ENCODE measurements around the gene KANSL1L. TPM values are rescaled to one million over a fixed set of nuclear protein-coding genes. Genes with fewer than 3 reads are reported as not detected.

The KANSL1L gene
- 1 to 10 TPM; 1.5 to 2.7 (median 2.3) TPM for total RNA-seq

DNA sequence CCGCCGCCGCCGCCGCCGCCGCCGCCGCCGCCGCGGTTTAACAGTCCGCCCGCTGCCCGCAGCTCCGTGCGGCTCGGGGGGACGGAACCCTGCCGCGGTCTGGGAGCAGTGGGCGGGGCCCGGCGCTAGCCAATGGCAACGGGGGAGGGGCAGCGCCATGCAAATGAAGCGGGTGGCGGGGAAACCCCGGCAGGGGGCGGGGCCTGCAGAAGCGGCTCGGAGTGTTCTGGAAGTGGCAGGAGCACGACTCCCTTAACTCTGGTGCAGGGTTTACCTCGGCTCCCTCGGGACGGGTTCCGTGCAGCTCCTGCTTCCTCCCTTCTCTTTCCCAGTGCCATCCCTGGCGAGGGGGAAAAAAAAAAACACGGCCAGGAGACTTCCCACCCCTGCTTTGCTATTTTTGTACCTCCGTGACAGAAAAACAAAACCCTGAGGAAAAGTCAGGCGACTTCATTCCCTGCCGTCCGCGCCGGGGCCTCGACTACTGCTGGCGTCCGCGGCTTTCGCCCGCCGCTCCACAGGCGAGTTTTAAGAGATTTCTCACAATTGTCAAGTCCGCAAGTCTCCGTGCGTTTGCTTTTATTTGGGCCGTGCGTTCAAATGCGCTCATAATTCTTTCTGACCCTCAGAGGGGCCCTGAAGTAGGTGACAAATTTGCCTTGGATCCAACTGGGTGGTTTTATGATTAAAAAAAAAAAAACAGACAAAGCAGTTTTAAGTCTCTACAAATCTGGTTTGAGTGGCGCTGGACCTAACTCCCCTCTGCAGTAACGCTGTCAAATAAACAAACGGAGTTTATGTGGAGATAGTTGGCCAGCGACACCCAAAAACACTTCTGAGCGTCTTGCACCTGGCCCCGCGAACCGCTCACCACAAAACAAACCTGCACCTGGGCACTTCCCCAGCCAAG lies at the start of gene KANSL1L:
Gene KANSL1L, minus strand, starts transcription at position 101 of the 910 bp plus-strand sequence. CDS start 16,827 bp downstream, outside the sequence.
- DNase-seq: peak; percentile 97
- ATAC-seq: peak; percentile 88 to 89
- Mint-ChIP-seq H3K27me3 (ENCODE audit: low read depth) (peaks cover 7% of the 10 kb centered on the region), H3K9me3 (no peaks in the 10 kb centered on the region), H3K4me3 (peak within 1 kb of the TSS; percentile 96), H3K36me3 (ENCODE audit: insufficient read depth) (no peaks in the 10 kb centered on the region), H3K4me1 (ENCODE audit: low read depth) (peaks cover 22% of the 10 kb centered on the region)

GRCh38 chr2:210215120-210215519 lies 43.9 kb upstream of the KANSL1L start:
- H3K27me3 Mint-ChIP-seq (ENCODE audit: low read depth): peaks cover 7% of the 10 kb centered on the region
- no peaks in the 10 kb centered on the region for H3K4me1 Mint-ChIP-seq (ENCODE audit: low read depth)
- no peaks in the 10 kb centered on the region for H3K9me3 Mint-ChIP-seq
- no peak overlapping the region for H3K4me3 Mint-ChIP-seq
- DNase-seq (no peak), ATAC-seq (no peak)
- no peaks in the 10 kb centered on the region for H3K36me3 Mint-ChIP-seq (ENCODE audit: insufficient read depth)

DNA sequence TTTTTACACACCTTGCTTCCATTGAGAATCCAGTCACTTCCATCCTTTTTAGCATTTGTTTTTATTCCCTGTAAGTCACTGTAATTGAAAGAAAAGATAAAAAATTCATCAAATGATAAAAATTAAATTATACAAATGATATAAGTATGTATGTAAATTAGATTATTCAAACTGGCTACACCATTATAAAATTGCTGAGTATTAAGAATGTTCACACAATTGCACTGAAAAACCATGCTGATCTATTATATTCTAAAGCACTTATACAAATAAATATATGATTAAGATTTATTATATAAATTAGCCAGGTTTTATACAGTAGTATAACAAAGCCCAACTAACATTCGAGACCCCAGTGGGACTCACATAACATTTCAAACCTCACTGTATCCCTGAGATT lies 39.0 kb upstream of the KANSL1L start:
- no peaks in the 10 kb centered on the region for H3K9me3 Mint-ChIP-seq
- no peaks in the 10 kb centered on the region for H3K36me3 Mint-ChIP-seq (ENCODE audit: insufficient read depth)
- H3K4me1 Mint-ChIP-seq (ENCODE audit: low read depth): no peaks in the 10 kb centered on the region
- peaks cover 9% of the 10 kb centered on the region for H3K27me3 Mint-ChIP-seq (ENCODE audit: low read depth)
- no peak for DNase-seq
- ATAC-seq: no peak
- H3K4me3 Mint-ChIP-seq: no peak overlapping the region

- no peak for DNase-seq
- ATAC-seq: no peak
- no peak overlapping the region for H3K4me3 Mint-ChIP-seq
- H3K4me1 Mint-ChIP-seq (ENCODE audit: low read depth): no peaks in the 10 kb centered on the region
- H3K27me3 Mint-ChIP-seq (ENCODE audit: low read depth): peaks cover 11% of the 10 kb centered on the region
- H3K36me3 Mint-ChIP-seq (ENCODE audit: insufficient read depth): no peaks in the 10 kb centered on the region
- no peaks in the 10 kb centered on the region for H3K9me3 Mint-ChIP-seq
These were observed 36.7 kb upstream of the KANSL1L start for GRCh38 chr2:210207929-210208328.

DNA sequence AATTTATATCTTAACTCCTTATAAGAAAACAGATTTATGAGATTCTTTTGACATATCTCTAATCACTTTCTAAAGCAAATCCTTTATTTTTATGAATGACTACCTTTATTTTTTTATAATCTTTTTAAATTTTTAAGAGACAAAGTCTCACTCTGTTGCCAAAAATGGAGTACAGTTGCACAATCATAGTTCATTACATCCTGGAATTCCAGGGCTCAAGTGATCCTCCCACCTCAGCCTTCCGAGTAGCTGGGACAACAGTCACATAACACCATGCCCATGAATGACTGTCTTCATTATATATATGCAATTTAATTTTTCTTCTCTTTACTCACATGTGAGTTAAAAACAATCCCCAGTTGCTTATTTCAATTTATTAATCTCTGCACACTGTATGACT lies 32.3 kb upstream of the KANSL1L start:
- Mint-ChIP-seq H3K4me1 (ENCODE audit: low read depth) (no peaks in the 10 kb centered on the region), H3K36me3 (ENCODE audit: insufficient read depth) (no peaks in the 10 kb centered on the region), H3K4me3 (no peak overlapping the region), H3K27me3 (ENCODE audit: low read depth) (peaks cover 22% of the 10 kb centered on the region), H3K9me3 (no peaks in the 10 kb centered on the region)
- DNase-seq: no peak
- ATAC-seq: no peak

DNA sequence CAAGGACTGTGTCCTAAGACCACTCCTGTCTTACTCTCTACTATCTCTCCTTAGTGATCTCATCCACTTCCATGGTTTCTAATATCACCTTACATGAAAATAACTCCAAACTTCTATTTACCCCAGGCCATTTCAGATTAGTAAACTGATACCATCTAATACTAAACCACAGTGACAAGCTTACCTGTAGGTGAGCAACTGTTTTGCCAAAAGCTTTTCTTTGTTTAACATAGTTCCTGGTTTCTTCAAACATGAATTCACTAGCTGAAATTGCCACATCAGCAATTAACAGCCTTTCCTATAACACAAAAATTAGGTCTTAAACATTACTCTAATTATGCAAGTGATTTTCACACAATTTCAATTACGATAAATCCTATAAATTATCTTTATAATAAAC lies 31.9 kb upstream of the KANSL1L start:
- DNase-seq (no peak), ATAC-seq (no peak)
- Mint-ChIP-seq H3K27me3 (ENCODE audit: low read depth) (peaks cover 22% of the 10 kb centered on the region), H3K4me1 (ENCODE audit: low read depth) (no peaks in the 10 kb centered on the region), H3K36me3 (ENCODE audit: insufficient read depth) (no peaks in the 10 kb centered on the region), H3K9me3 (no peaks in the 10 kb centered on the region), H3K4me3 (no peak overlapping the region)

DNA sequence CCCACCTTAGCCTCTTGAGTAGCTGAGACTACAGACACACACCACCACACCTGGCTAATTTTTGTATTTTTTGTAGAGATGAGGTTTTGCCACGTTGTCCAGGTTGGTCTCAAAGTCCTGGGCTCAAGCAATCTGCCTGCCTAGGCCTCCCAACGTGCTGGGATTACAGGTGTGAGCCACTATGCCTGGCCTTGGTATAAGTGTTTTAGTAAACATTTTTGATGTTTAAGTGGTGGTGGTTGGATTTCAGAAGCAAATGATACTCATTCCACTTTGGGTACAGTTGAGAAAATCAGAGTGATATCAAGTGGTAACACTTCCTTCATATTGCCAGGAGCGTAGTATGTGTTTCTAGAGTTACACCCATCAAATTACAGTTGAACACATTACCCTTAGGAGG lies 28.6 kb upstream of the KANSL1L start:
- no peak for ATAC-seq

DNA sequence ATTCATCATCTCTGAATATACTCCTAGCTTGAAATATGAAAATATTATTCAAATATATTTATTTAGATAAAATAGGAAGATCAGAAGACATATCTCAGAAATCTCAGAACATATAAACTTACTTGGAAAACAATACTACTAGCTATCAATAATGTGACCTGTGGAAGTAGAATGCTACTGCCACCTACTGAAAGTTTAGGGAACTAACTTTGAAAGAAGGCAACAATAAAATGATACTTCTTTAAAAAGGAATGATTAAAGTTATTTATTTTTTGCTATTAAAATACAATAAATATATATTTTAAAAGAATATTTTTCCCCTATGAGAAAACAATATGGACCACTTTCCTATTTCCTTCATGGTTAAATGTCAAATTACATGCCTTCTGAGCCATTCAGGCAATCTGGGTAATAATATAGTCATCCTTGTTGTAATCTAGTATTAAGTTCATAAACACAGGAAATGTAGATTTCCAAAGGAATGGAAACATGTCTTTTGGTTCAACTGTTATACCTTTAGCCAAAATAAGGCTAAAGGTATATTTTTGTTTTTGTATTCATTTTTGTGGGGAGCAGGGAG lies 28.1 kb upstream of the KANSL1L start:
- DNase-seq: no peak
- Mint-ChIP-seq H3K9me3 (no peaks in the 10 kb centered on the region), H3K4me3 (no peak overlapping the region), H3K36me3 (ENCODE audit: insufficient read depth) (no peaks in the 10 kb centered on the region), H3K4me1 (ENCODE audit: low read depth) (no peaks in the 10 kb centered on the region), H3K27me3 (ENCODE audit: low read depth) (peaks cover 15% of the 10 kb centered on the region)
- no peak for ATAC-seq

More for the DNA sequence above, 28.6 kb upstream of the KANSL1L start:
- Mint-ChIP-seq H3K4me1 (ENCODE audit: low read depth) (no peaks in the 10 kb centered on the region), H3K4me3 (no peak overlapping the region), H3K9me3 (no peaks in the 10 kb centered on the region), H3K27me3 (ENCODE audit: low read depth) (peaks cover 18% of the 10 kb centered on the region), H3K36me3 (ENCODE audit: insufficient read depth) (no peaks in the 10 kb centered on the region)
- no peak for DNase-seq

- ATAC-seq: no peak
These were observed 27.1 kb upstream of the KANSL1L start for GRCh38 chr2:210198326-210198725.

GRCh38 chr2:210197720-210198119 lies 26.5 kb upstream of the KANSL1L start:
- ATAC-seq: no peak
- no peak for DNase-seq
- H3K4me3 Mint-ChIP-seq: no peak overlapping the region
- no peaks in the 10 kb centered on the region for H3K36me3 Mint-ChIP-seq (ENCODE audit: insufficient read depth)
- peaks cover 15% of the 10 kb centered on the region for H3K27me3 Mint-ChIP-seq (ENCODE audit: low read depth)
- H3K4me1 Mint-ChIP-seq (ENCODE audit: low read depth): no peaks in the 10 kb centered on the region
- H3K9me3 Mint-ChIP-seq: no peaks in the 10 kb centered on the region

More at GRCh38 chr2:210198326-210198725, 27.1 kb upstream of the KANSL1L start:
- no peaks in the 10 kb centered on the region for H3K4me1 Mint-ChIP-seq (ENCODE audit: low read depth)
- no peak for DNase-seq
- H3K4me3 Mint-ChIP-seq: no peak overlapping the region
- no peaks in the 10 kb centered on the region for H3K36me3 Mint-ChIP-seq (ENCODE audit: insufficient read depth)
- peaks cover 15% of the 10 kb centered on the region for H3K27me3 Mint-ChIP-seq (ENCODE audit: low read depth)
- H3K9me3 Mint-ChIP-seq: no peaks in the 10 kb centered on the region

DNA sequence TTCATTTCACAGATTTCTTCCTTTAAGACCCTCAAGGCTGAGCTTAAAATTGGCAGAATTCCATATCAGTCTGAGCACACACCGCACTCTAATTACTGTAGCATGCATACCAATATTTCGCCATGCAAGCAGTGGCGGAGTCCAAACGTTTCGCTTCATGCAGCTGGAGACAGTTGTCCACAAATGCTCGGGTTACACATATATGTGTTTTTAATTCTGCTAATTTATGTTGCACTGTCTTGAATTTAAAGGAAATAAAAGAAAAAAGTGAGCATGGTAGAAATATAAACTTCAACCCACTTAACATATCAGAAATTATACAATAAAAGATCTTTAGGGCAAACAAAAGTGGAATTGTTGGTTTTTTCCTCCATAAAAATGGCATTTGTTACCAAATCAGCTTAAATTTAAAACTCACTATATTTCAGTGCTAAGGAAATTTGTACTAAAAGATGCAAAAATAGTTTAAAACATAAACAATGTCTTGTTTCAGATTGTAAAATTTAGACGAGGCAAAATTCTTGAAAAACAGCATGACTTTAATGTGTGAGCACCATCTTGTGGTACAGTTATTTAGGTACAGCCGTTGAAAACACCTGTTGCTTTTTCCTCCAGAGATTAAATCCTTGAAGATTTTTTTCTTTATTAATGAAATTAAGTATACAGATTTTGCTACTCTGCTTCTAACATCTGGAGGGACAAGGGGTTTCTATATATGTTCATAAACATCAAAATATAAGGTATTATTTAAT lies 24.1 kb upstream of the KANSL1L start:
- ATAC-seq: no peak
- Mint-ChIP-seq H3K9me3 (no peaks in the 10 kb centered on the region), H3K4me3 (no peak overlapping the region), H3K27me3 (ENCODE audit: low read depth) (peaks cover 2% of the 10 kb centered on the region), H3K4me1 (ENCODE audit: low read depth) (no peaks in the 10 kb centered on the region), H3K36me3 (ENCODE audit: insufficient read depth) (no peaks in the 10 kb centered on the region)
- no peak for DNase-seq

- no peak for DNase-seq
- peaks cover 15% of the 10 kb centered on the region for H3K9me3 Mint-ChIP-seq
- H3K27me3 Mint-ChIP-seq (ENCODE audit: low read depth): peaks cover 12% of the 10 kb centered on the region
- peaks cover 3% of the 10 kb centered on the region for H3K36me3 Mint-ChIP-seq (ENCODE audit: insufficient read depth)
- no peak overlapping the region for H3K4me3 Mint-ChIP-seq
- H3K4me1 Mint-ChIP-seq (ENCODE audit: low read depth): no peaks in the 10 kb centered on the region
- ATAC-seq: no peak
These were observed 19.1 kb upstream of the KANSL1L start for GRCh38 chr2:210190345-210190744.

DNA sequence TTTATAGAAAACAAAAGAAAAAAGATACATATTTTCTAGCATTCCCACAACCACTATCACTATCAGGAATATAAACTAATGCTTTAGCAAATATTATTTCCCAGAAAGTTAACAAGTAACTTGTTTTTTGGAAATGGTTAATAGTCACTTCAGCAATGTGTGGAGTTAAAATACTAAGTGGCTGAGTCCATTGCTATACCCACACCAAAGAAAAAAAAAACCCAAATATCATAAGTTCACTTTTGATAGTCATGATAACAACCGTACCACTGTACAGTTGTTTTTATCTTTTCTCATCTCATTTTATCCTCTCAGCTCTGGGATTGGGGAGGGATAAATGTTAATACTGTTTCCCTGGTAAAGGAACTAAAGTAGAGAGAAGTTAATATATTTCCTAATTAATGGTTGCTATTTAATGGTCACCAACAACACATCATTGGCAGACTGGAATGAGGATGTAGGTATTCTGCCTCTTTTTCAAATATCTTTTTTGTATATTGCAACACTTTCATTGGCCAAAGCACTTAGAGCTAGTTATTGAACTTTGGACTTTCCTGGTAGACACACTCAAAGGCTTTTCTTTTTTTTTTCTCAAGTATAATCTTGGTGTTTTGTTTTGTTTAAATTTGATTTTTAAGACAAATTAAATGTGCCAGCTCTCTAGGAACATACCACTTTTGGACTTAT lies 18.4 kb upstream of the KANSL1L start:
- H3K36me3 Mint-ChIP-seq (ENCODE audit: insufficient read depth): peaks cover 3% of the 10 kb centered on the region
- no peaks in the 10 kb centered on the region for H3K4me1 Mint-ChIP-seq (ENCODE audit: low read depth)
- no peak for DNase-seq
- peaks cover 12% of the 10 kb centered on the region for H3K27me3 Mint-ChIP-seq (ENCODE audit: low read depth)
- peaks cover 22% of the 10 kb centered on the region for H3K9me3 Mint-ChIP-seq
- H3K4me3 Mint-ChIP-seq: no peak overlapping the region
- ATAC-seq: no peak

DNA sequence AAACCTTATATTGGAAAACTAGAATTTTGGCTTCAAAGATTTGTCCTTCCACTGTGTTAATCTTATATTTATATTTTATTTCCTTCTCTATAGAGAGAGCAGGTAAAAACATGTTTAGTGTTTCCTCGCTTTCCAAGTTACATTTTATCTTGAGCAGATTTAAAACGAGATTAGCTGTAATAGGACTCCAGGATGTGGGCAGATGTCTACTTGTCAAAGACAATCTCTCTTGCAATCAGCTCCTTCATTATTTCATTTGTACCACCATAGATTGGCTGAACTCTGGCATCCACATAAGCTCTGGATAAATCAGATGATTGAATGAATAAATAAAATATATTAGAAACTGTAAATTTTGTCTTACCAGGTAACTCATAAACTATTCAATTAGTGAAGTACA lies 17.5 kb upstream of the KANSL1L start:
- peaks cover 6% of the 10 kb centered on the region for H3K36me3 Mint-ChIP-seq (ENCODE audit: insufficient read depth)
- H3K4me1 Mint-ChIP-seq (ENCODE audit: low read depth): no peaks in the 10 kb centered on the region
- DNase-seq (no peak), ATAC-seq (no peak)
- no peak overlapping the region for H3K4me3 Mint-ChIP-seq
- H3K9me3 Mint-ChIP-seq: peaks cover 30% of the 10 kb centered on the region
- peaks cover 14% of the 10 kb centered on the region for H3K27me3 Mint-ChIP-seq (ENCODE audit: low read depth)
